ENCODE measurements around the gene FBXL17.

DNA sequence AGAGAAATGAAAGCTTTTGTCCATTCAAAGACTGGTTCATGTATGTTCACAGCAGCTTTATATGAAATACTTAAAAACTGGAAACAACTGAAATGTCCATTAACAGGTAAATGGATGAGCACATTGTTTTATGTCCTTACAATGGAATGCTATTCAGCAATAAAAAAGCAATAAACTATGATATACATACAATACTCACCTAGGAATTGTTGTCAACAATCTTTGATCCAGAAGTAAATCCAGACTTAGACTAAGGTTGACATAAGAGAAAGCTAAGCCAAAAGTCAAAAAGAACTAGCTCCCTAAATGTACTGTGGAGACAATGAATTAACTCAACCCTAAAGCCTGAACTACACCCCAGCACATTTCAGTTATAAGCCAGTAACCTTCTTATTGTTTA, 54.9 kb downstream of the FBXL17 start:
- no peak for TF ChIP-seq EZH2 (IDR thresholded peaks at IDR 0.05; ENCODE audit: insufficient read depth, low read length)
- TF ChIP-seq, protein P1, sequence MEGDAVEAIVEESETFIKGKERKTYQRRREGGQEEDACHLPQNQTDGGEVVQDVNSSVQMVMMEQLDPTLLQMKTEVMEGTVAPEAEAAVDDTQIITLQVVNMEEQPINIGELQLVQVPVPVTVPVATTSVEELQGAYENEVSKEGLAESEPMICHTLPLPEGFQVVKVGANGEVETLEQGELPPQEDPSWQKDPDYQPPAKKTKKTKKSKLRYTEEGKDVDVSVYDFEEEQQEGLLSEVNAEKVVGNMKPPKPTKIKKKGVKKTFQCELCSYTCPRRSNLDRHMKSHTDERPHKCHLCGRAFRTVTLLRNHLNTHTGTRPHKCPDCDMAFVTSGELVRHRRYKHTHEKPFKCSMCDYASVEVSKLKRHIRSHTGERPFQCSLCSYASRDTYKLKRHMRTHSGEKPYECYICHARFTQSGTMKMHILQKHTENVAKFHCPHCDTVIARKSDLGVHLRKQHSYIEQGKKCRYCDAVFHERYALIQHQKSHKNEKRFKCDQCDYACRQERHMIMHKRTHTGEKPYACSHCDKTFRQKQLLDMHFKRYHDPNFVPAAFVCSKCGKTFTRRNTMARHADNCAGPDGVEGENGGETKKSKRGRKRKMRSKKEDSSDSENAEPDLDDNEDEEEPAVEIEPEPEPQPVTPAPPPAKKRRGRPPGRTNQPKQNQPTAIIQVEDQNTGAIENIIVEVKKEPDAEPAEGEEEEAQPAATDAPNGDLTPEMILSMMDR (IDR thresholded peaks at IDR 0.05; ENCODE audit: insufficient read depth, low read depth, low read length): no peak
